Measurements from ENCODE around the gene ARID3C. TPM values are rescaled to one million over a fixed set of nuclear protein-coding genes. Genes with fewer than 3 reads are reported as not detected.
"Not testable (repeated sequence)": the region's sequence is repeated elsewhere in the genome, so short reads cannot be mapped to it uniquely, and the experiment has no call there.

ARID3C gene
- total RNA-seq, 4 donors from 2014 or later = 0.34 to 2.0 (median 0.50) TPM

DNA sequence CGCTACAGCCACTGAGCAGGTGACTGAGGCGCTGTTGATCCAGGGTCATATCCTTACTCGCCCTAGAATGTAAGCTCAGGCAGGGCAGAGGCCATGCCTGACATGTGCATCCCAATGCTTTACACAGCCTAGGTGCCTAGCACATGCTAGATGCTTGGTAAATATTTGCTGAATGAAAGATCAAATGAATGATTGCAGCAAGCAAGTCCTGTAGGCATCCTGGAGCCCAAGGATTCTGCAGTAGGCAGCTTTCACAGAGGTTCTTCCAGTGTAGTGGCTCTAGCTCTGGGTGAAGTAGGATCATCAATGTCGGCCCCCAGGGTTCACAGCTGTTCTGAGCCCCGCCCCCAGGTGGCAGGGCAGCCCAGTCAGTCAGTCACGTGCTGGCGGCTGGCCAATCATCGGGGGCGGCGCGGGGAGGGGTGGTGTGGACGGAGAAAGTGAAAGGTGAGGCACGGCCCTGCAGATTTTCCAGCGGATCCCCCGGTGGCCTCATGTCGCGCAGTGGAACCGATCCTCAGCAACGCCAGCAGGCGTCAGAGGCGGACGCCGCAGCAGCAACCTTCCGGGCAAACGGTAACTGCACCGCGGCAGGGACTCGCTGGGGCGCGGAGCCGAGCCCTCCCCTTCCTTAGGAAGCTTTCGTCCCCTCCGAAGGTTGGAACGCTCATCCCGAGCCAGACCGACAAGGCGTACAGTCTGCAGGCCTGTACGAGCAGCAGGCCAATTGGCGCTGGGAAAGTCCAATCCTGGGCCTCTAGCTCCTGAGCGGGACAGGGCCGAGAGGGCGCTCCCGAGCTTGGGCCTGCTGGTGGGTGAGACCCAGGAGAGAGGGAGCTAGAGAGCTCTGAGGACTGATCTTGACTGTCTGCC lies 17.6 kb upstream of the ARID3C start, which contains the start of gene GALT:
GALT (plus strand) TSS at position 465 of the 873 bp plus-strand sequence; CDS start at position 495, 30 bp downstream.
- H3K4me3 ChIP-seq = peak within 1 kb of the TSS; percentile 76
- no peak for TF ChIP-seq POLR2A (IDR thresholded peaks at IDR 0.05)
- no peak for TF ChIP-seq EP300 (IDR thresholded peaks at IDR 0.05)
- peak in 2 of 3 donors; percentile 18 to 34 for TF ChIP-seq POLR2AphosphoS5 (IDR thresholded peaks at IDR 0.05)
- peak; percentile 15 to 23 for TF ChIP-seq CTCF (IDR thresholded peaks at IDR 0.05)
- H3K27me3 ChIP-seq = no peaks in the 10 kb centered on the region
- no peaks in the 10 kb centered on the region for H3K9me3 ChIP-seq
- H3K36me3 ChIP-seq = peaks cover 18% of the 10 kb centered on the region
- H3K27ac ChIP-seq = peak within 1 kb of the TSS; percentile 85
- peak; percentile 97 to 98 for DNase-seq (ENCODE audit: low spot score in 2 of 2)
- H3K4me1 ChIP-seq = peaks cover 36% of the 10 kb centered on the region
- WGBS = 11% methylated on average over 14 of the region's 43 CpGs

DNA sequence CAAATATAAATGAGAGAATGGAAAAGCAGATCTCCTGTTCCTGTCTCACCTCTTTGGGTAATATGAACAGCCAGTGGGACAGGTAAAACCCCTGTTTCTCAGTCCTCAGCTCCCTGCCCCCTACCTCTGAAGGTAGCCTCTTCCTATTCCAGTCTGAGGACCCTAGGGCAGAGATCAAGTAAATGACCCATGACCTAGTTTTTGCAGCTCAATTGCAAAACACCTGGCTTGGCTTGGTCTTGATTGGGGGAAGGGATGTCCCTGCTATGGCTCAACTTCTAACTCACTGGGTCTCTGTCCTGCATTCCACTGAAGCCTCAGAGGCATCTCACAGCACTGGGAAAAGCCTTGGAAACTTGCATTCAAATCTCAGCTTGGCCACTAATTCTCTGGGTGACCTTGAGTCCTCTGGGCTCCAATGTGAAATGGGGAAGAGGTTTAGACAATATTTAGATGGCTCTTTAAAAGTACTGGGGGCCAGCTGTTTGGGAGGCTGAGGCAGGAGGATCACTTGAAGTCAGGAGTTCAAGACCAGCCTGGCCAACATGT lies 16.0 kb upstream of the ARID3C start:
- H3K4me3 ChIP-seq = no peak overlapping the region
- peaks cover 28% of the 10 kb centered on the region for H3K4me1 ChIP-seq
- H3K9me3 ChIP-seq = no peaks in the 10 kb centered on the region
- no peak overlapping the region for H3K27ac ChIP-seq
- H3K27me3 ChIP-seq = no peaks in the 10 kb centered on the region
- H3K36me3 ChIP-seq = peaks cover 17% of the 10 kb centered on the region
- no peak for DNase-seq (ENCODE audit: low spot score in 2 of 2)
- TF ChIP-seq POLR2AphosphoS5 (IDR thresholded peaks at IDR 0.05) = no peak
- no peak for TF ChIP-seq POLR2A (IDR thresholded peaks at IDR 0.05)
- no peak for TF ChIP-seq EP300 (IDR thresholded peaks at IDR 0.05)
- TF ChIP-seq CTCF (IDR thresholded peaks at IDR 0.05) = no peak

GRCh38 chr9:34642679-34643078 lies 13.8 kb upstream of the ARID3C start:
- Histone ChIP-seq H3K27ac (no peak overlapping the region), H3K36me3 (no peaks in the 10 kb centered on the region), H3K27me3 (no peaks in the 10 kb centered on the region), H3K9me3 (no peaks in the 10 kb centered on the region), H3K4me3 (no peak overlapping the region), H3K4me1 (peaks cover 27% of the 10 kb centered on the region)
- no peak for DNase-seq (ENCODE audit: low spot score in 2 of 2)
- 94% methylated on average over 1 of the region's 1 CpG for WGBS
- no peak for TF ChIP-seq CTCF (IDR thresholded peaks at IDR 0.05)
- TF ChIP-seq POLR2AphosphoS5 (IDR thresholded peaks at IDR 0.05) = no peak
- no peak for TF ChIP-seq EP300 (IDR thresholded peaks at IDR 0.05)
- TF ChIP-seq POLR2A (IDR thresholded peaks at IDR 0.05) = no peak

- not testable (repeated sequence) for H3K4me3 ChIP-seq
Measured at GRCh38 chr9:34639322-34639721, 10.5 kb upstream of the ARID3C start.

GRCh38 chr9:34638138-34638445 lies 9.2 kb upstream of the ARID3C start:
- WGBS = 25% methylated on average over 4 of the region's 7 CpGs
- Histone ChIP-seq H3K4me1 (peaks cover 33% of the 10 kb centered on the region), H3K27ac (peak overlapping the region; percentile 87), H3K4me3 (peak overlapping the region; percentile 70), H3K36me3 (peaks cover 2% of the 10 kb centered on the region), H3K27me3 (no peaks in the 10 kb centered on the region), H3K9me3 (no peaks in the 10 kb centered on the region)
- no peak for DNase-seq (ENCODE audit: low spot score in 2 of 2)
- no peak for TF ChIP-seq CTCF (IDR thresholded peaks at IDR 0.05)
- no peak for TF ChIP-seq POLR2AphosphoS5 (IDR thresholded peaks at IDR 0.05)
- TF ChIP-seq POLR2A (IDR thresholded peaks at IDR 0.05) = no peak
- no peak for TF ChIP-seq EP300 (IDR thresholded peaks at IDR 0.05)

More at GRCh38 chr9:34639322-34639721, 10.5 kb upstream of the ARID3C start:
- H3K27ac ChIP-seq; H3K36me3 ChIP-seq; DNase-seq (ENCODE audit: low spot score in 2 of 2); H3K27me3 ChIP-seq; H3K9me3 ChIP-seq: not testable (repeated sequence)
- H3K4me1 ChIP-seq = peaks cover 27% of the 10 kb centered on the region
- WGBS = 85% methylated on average over 8 of the region's 8 CpGs
